Measurements from ENCODE around the gene AGAP3. TPM values are rescaled to one million over a fixed set of nuclear protein-coding genes. Genes with fewer than 3 reads are reported as not detected.

Gene AGAP3
- total RNA-seq, 4 donors from 2014 or later, result 49.0 to 75.2 (median 66.2) TPM

DNA sequence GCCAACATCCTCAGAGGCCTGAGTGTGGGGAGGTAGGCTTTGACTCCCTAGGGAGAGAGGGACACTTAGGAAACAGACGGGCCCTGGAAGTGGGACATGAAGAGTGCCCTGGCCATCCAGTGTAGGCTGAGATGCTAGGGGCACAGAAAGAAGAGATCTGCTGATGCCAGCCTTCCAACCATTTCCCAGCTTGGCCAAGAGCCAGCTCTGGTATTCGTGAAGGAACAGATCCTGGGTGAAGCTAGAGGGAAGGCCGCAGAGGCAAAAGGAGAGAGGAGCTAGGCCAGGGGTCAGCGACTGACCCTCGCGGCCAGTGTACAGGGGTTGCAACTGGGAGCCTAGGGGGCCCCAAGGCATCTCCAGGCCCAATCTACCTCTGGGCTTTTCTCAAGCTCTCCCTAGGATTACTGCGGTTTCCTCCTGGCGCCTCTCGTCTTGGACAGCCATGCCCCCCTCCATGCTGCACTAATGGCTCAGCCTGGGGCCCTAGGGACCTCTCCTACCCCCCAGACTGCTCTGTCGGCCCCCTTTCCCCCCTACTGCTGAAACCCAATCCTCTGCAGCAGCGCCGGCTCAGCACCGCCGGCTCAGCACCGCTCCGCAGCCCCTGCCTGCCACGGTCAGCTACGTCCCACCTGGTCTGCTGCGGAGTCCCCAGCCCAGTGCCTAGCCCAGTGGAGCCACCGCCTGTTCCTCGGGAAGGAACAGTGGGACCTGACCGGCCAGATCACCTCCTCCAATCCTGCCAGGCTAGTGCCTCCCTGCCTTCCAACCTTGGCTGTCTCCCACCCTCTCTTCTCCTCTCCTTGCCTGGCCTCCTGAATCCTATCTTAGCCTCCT lies 38.1 kb upstream of the AGAP3 start, which contains the start of gene ASIC3:
ASIC3 (plus strand) TSS at position 556 of the 840 bp plus-strand sequence. CDS start 355 bp downstream, outside the sequence.
- H3K27ac ChIP-seq, result no peak within 1 kb of the TSS

DNA sequence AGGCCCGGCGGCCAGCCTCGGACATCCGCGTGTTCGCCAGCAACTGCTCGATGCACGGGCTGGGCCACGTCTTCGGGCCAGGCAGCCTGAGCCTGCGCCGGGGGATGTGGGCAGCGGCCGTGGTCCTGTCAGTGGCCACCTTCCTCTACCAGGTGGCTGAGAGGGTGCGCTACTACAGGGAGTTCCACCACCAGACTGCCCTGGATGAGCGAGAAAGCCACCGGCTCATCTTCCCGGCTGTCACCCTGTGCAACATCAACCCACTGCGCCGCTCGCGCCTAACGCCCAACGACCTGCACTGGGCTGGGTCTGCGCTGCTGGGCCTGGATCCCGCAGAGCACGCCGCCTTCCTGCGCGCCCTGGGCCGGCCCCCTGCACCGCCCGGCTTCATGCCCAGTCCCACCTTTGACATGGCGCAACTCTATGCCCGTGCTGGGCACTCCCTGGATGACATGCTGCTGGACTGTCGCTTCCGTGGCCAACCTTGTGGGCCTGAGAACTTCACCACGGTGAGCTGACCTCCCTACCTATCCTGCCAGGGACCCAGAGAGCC lies 37.3 kb upstream of the AGAP3 start:
- intact Hi-C loops (cut with DNase I), result no loop called here
- DNase-seq, result no peak
- TF ChIP-seq, protein P1, sequence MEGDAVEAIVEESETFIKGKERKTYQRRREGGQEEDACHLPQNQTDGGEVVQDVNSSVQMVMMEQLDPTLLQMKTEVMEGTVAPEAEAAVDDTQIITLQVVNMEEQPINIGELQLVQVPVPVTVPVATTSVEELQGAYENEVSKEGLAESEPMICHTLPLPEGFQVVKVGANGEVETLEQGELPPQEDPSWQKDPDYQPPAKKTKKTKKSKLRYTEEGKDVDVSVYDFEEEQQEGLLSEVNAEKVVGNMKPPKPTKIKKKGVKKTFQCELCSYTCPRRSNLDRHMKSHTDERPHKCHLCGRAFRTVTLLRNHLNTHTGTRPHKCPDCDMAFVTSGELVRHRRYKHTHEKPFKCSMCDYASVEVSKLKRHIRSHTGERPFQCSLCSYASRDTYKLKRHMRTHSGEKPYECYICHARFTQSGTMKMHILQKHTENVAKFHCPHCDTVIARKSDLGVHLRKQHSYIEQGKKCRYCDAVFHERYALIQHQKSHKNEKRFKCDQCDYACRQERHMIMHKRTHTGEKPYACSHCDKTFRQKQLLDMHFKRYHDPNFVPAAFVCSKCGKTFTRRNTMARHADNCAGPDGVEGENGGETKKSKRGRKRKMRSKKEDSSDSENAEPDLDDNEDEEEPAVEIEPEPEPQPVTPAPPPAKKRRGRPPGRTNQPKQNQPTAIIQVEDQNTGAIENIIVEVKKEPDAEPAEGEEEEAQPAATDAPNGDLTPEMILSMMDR (IDR thresholded peaks at IDR 0.05), result no peak
- TF ChIP-seq POLR2A (IDR thresholded peaks at IDR 0.05), result no peak
- Histone ChIP-seq H3K4me1 (peaks cover 0 to 13% of the 10 kb centered on the region in 2 donors), H3K36me3 (peaks cover 0 to 3% of the 10 kb centered on the region in 2 donors), H3K9me3 (no peaks in the 10 kb centered on the region), H3K27ac (no peak overlapping the region), H3K4me3 (replicated peaks in 1 of 3) (no peak overlapping the region), H3K27me3 (no peaks in the 10 kb centered on the region)
- WGBS, 2 donors, result 84 to 91% methylated on average over 24 to 27 of the region's 38 CpGs

More for the DNA sequence above, 38.1 kb upstream of the AGAP3 start, which contains the start of gene ASIC3:
- 66 to 71% methylated on average over 20 to 22 of the region's 22 CpGs for WGBS, 2 donors
- H3K36me3 ChIP-seq, result peaks cover 0 to 3% of the 10 kb centered on the region in 2 donors
- TF ChIP-seq, protein P1 (IDR thresholded peaks at IDR 0.05), result no peak
- no peak for TF ChIP-seq POLR2A (IDR thresholded peaks at IDR 0.05)
- peaks cover 0 to 13% of the 10 kb centered on the region in 2 donors for H3K4me1 ChIP-seq
- no peaks in the 10 kb centered on the region for H3K27me3 ChIP-seq
- DNase-seq, result peak in 1 of 2 donors; percentile 22
- no peaks in the 10 kb centered on the region for H3K9me3 ChIP-seq
- intact Hi-C loops (cut with DNase I), result no loop called here
- no peak within 1 kb of the TSS for H3K4me3 ChIP-seq (replicated peaks in 1 of 3)

DNA sequence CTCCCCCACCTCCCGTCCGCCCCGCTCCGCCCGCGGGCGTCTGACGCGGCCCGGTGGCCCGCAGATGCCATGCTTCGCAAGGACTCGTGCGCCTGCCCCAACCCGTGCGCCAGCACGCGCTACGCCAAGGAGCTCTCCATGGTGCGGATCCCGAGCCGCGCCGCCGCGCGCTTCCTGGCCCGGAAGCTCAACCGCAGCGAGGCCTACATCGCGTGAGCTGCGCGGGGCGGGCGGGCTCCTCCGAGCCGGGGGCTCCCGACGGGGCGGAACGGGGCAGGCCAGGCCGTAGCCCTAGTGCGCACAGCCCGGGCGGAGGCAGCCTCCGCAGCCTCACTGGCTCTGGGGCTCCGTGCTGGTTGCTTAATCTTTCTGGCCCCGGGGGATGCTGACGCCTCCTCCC lies 35.2 kb upstream of the AGAP3 start:
- no peaks in the 10 kb centered on the region for H3K36me3 ChIP-seq

DNA sequence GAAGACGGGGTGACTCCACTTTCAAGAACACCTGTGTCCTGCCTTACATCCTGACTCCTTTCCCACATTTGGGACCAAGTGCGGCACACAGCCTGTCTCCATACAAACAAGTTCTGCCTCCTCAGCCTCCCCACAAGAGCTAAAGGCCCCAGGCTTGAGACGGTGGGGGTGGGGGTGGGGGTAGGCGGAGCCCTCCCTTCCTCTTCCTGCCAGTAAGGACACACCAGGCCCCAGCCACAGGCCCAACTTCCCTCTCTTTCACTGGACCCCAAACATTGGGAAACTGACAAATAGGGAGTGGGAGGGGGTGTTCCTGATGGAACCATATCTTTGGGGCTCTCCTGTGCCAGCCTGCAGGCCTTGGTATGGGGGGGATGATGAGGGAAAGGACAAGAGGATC lies 33.2 kb upstream of the AGAP3 start:
- intact Hi-C loops (cut with DNase I), result no loop called here

More for the DNA sequence above, 35.2 kb upstream of the AGAP3 start:
- WGBS, 2 donors, result 3 to 8% methylated on average over 14 to 20 of the region's 50 CpGs
- H3K9me3 ChIP-seq, result no peaks in the 10 kb centered on the region
- H3K27ac ChIP-seq, result no peak overlapping the region
- intact Hi-C loops (cut with DNase I), result no loop called here
- no peak overlapping the region for H3K4me3 ChIP-seq (replicated peaks in 1 of 3)
- TF ChIP-seq, protein P1 (IDR thresholded peaks at IDR 0.05), result no peak
- no peak for TF ChIP-seq POLR2A (IDR thresholded peaks at IDR 0.05)
- no peaks in the 10 kb centered on the region for H3K27me3 ChIP-seq
- peaks cover 0 to 13% of the 10 kb centered on the region in 2 donors for H3K4me1 ChIP-seq
- DNase-seq, result peak; percentile 51 to 58

More for the DNA sequence above, 33.2 kb upstream of the AGAP3 start:
- DNase-seq, result no peak
- no peaks in the 10 kb centered on the region for H3K9me3 ChIP-seq
- no peak for TF ChIP-seq POLR2A (IDR thresholded peaks at IDR 0.05)
- TF ChIP-seq, protein P1 (IDR thresholded peaks at IDR 0.05), result no peak
- H3K36me3 ChIP-seq, result no peaks in the 10 kb centered on the region
- peaks cover 9 to 16% of the 10 kb centered on the region in 2 donors for H3K4me1 ChIP-seq
- H3K27ac ChIP-seq, result no peak overlapping the region
- no peak overlapping the region for H3K4me3 ChIP-seq (replicated peaks in 1 of 3)
- 72 to 78% methylated on average over 4 of the region's 4 CpGs for WGBS, 2 donors
- no peaks in the 10 kb centered on the region for H3K27me3 ChIP-seq
